ENCODE data around the gene CEP70.

DNA sequence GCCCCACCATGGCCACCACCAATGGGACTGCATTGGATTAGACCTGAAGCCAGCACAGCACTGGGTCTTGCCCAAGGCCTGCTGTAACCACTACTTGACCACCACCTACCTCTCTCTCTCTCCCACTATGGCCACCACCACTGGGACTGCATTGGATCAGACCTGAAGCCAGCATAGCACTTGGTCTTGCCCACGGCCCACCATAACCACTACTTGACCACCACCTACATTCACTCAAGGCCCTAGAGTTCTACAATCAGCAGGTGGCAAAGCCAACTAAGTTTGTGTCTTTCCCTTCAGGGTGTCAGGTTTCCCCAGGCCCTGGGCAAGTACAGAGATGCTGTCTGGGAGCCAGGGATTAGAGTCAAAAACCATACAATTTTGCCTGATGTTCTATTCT is 102.1 kb downstream of the CEP70 start:
- TF ChIP-seq CTCF (IDR thresholded peaks at IDR 0.05): no peak
- no peak for TF ChIP-seq POLR2A (IDR thresholded peaks at IDR 0.05)

Measured in body of pancreas (tissue), 4 donors.